SIG-M5 (cell line): ENCODE measurements around the gene IZUMO2.
"Not testable (repeated sequence)": the region's sequence is repeated elsewhere in the genome, so short reads cannot be mapped to it uniquely, and the experiment has no call there.

Experiments used
- DNase-seq: peaks from one replicate; lab custom pipeline; 2025; lab: John Stamatoyannopoulos, UW

Gene IZUMO2

DNA sequence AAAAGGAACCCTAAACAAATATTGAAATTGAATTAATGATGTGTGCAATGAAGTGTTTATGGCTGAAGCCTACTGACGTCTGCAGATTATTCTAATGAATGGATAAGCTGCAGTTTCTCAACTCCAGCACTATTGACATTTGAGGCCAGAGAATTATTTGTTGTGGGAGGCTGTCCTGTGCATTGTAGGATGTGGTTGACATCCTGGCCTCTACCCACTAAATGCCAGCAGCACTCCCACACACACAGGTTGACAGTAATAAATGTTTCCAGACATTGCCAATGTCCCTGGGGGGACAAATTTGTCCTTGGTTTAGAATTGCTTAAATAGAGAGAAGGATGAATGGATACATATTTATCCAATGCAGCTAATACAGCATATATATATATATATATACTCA is 21.1 kb upstream of the IZUMO2 start:
- no peak for DNase-seq

DNA sequence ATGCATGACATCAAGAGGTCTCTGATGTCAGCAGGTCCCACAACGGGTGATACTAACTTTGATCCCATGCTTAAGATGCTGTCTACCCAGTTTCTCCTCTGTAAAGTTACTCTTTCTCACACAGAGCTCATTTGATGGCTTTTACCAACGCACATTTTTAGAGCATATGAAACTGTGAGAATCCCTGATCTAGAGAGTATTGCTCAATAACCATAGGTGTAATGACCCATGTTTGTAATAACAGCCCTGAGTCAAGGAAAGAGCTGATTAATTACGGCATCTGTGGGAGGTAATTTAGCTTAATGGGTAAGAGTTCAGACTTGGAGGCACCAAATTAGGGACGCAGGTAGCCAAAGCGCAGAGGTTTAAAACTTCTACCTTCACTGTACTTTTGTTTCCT is 18.0 kb upstream of the IZUMO2 start:
- DNase-seq, result no peak

DNA sequence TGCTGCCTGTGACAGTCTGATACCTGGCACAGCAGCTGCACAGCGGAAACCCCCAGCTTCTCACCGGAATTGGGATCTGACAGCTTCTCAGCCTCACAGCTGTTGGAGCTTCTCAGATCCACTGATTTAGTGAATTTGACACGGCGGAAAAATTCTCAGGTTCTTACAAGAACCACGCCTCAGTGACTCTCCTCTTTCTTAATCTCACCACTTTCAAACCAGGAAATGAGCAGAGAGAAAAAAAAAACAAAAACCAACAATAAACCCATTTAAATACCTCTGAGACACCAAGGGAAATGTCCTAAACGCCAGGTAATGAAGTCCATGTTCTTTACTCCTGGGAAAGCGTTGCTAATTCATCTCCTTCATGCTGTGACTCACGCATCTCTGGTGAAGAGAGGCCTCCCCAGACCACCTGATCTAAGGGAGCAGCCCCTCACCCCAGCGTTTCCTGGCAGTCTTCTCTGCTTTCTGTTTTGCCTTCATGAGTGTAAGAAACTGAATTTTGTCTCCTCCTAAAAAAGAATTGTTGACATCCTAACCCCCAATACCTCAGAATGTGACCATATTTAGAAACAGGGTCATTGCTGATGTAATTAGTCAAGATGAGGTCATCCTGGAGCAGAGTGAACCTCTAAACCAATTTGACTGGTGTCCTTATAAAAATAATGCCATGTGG is 15.9 kb upstream of the IZUMO2 start:
- DNase-seq, result no peak

DNA sequence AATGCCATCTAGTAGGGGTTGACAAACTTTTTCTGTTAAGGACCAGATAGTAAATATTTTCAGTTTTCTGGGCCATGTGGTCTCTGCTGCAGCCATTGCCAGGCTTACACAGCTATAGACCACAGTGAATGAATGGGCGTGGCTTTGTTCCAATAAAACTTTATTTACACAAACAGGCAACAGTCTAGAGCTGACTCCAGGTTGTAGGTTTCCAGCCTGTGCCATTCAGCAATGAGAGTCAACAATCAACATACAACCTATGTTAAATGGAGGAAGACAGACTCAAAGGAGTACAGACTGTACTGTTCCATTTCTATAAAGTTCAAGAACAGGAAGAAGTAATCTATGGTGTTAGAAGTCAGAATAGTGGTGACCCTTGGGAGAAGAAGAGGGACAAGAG is 15.2 kb upstream of the IZUMO2 start:
- no peak for DNase-seq

DNA sequence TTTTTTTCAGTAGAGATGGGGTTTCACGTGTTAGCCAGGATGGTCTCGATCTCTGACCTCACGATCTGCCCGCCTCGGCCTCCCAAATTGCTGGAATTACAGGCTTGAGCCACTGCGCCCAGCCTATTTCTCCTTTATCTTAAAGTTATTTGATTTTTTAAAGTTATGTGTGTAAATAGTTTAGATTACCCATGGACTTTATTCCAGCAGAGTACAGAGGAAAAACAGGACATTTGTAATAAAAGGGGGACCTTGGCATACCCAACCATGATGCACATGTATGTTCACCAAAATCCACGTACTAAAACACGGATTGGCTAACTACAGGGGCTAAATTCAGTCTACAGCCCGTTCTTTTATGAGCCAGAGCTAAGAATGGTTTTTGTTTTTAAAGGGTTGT is 13.7 kb upstream of the IZUMO2 start:
- DNase-seq, result no peak

DNA sequence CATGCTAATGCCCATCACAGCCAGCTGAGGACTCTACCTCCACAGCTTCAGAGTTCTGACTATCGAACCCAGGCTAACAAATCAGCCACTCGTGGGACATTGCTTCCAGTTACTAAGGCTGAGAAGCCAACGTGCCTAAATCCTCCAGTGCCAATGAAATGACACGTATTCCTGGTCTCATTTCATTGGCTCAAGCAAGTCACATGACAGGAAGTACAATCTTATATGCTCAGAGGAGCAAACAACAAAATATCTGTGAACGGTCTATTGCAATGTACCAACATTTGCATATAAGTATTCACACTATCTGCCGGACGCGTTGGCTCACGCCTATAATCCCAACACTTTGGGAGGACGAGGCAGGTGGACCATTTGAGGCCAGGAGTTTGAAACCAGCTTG is 12.8 kb upstream of the IZUMO2 start:
- no peak for DNase-seq

GRCh38 chr19:50174100-50174793 is 11.2 kb upstream of the IZUMO2 start:
- DNase-seq, result no peak

DNA sequence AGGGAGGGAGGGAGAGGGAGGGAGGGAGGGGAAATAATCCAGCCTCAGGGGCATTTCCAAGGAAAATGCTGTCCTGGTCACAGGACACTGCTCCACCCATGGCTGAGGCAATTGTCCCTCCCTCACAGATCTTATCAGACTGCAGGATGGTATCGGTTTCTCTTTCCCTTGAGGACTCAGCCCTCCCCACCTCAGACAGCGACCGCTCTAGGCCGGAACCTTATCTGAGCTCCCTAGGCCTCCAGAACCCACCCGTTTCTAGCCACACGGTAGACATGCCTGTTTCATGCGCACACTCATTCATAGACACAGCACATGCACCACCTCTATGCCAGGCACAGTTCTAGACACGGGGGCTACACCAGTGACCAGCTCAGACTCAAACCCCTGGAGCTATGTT is 10.0 kb upstream of the IZUMO2 start:
- DNase-seq, result no peak

DNA sequence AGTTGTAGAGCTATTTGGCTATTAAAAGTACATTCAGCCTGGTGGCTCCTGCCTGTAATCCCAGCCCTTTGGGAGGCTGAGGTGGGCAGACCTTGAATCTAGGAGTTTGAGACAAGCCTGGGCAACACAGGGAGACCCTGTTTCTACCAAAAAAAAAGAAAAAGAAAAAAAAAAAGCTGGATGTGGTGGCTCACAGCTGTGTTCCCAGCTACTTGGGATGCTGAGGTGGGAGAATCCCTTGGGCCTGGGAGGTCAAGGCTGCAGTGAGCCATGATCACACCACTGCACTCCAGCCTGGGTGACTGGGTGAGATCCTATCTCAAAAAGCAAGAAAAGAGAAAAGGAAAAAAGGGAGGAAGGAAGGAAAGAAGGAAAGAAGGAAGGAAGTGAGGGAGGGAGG is 9.6 kb upstream of the IZUMO2 start:
- DNase-seq, result no peak

DNA sequence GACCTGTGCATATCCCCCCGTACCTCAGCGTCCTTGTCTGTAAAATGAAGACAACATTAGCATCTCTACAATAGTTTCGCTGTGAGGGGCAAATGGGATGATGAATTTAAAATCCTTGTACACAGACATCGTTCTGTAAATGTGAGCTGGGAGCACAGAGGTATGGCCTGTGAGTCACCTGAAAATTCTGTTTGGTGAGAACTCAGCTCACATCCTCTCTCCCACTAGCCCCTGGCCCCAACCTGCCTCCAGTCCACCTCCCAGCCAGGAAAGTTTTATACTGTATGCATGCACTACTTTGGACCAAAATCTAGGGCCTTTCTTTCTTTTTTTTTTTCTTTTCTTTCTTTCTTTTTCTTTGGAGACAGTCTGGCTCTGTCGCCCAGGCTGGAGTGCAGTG is 8.7 kb upstream of the IZUMO2 start:
- DNase-seq, result no peak

DNA sequence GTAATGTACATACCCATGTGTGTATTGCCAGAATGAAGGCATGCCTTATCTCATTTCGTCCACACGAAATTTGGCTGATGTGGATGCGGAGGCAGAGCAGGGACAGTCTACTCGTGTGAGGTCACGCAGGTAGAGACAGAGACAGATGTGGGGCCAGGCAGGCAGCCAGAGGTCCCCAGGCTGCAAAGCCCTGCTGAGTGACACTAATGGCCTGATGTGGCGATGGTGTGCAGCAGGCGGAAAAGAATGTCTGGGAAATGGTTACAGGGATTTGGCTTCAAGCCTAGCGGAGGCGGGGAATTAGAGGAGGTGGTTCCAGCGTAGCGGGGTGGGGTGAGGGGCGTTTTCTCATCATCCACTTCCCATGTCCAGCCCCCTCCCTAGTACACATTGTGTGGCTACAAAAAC is 4.2 kb upstream of the IZUMO2 start:
- DNase-seq, result no peak

DNA sequence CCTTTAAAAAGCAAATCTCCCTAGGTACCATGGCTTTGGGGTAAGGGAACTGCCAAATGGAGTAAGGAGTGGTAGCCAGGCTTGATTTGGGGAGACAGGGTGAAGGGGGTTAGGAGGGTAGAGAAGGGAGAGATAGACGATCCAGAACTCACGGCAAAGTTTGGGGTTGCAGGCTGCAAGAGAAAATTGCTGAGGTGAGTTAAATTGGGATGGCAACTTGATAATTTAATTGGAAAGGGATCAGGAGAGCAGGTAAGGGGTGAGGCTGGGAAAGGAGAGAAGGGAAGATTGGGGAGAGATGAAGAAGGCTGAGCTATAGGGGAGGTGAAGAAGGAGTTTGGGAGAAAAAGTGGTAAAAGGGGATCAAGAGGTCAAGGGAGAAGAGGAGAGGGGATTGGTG is 4.0 kb downstream of the IZUMO2 start:
- no peak for DNase-seq

GRCh38 chr19:50158577-50158976 is 4.5 kb downstream of the IZUMO2 start:
- DNase-seq, result no peak

GRCh38 chr19:50155520-50156109 is 7.5 kb downstream of the IZUMO2 start:
- DNase-seq, result no peak

DNA sequence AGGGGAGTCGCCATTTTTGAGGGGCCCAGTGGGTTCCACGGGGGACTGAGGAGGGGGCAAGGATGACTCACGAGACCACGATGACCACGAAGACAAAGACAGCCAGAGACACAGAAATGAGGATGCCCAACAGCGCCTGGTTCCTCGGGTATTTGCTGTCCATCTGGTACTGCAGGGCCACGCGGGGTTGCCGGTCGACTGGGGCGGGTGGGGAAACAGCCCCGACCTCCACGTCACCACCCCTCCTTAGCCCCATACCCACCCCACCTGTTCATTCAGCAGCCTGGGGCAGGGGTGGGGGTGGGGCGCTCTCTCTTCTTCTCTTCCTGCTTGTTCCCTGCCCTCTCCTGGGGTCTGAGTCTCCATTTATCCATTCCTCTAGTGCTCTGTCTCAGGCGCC is 8.6 kb downstream of the IZUMO2 start:
- DNase-seq, result no peak

- no peak for DNase-seq
These were observed 10.5 kb downstream of the IZUMO2 start for GRCh38 chr19:50152578-50152977.

DNA sequence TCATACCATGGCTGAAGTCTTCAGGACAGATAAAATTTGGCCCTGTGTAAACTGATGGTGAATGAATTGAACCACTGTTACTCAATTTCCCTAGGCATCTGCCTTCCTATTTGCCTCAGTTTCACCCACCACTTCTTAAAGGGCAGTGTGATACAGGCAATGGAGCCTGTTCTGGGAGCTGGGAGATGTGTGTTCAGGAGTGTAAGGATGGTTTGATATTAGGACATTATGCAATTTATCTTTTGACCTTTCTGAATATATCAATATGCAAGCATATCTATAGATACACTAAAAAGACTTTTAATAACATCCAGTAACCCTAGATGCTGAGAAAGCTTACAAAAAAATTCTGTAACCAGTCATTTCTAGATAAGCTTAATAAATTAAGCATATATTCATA is 14.6 kb downstream of the IZUMO2 start:
- DNase-seq, result no peak

- no peak for DNase-seq
These were observed 15.3 kb downstream of the IZUMO2 start for GRCh38 chr19:50147462-50148423.

GRCh38 chr19:50141921-50142320 is 21.2 kb downstream of the IZUMO2 start:
- DNase-seq, result not testable (repeated sequence)

- not testable (repeated sequence) for DNase-seq
These were observed 22.8 kb downstream of the IZUMO2 start for GRCh38 chr19:50140118-50140845.

GRCh38 chr19:50136603-50137365 is 26.3 kb downstream of the IZUMO2 start:
- DNase-seq, result not testable (repeated sequence)
